Stimulated activated CD4-positive, alpha-beta T cell treated with anti-CD3 and anti-CD28 coated beads, Interleukin-15, amount 100 ng/mL, for 1 hour (primary cell): ENCODE results near the gene NKAIN2.

Experiments
- DNase-seq, 2 donors: peaks; one replicate each; pipeline ENCODE4 v3.0.0-alpha.2; 2020; ENCODE audit warnings: low read depth in 1 of 2, low spot score in 1 of 2

NKAIN2 gene

GRCh38 chr6:124022641-124023040, 219.0 kb downstream of the NKAIN2 start:
- DNase-seq = no peak

- no peak for DNase-seq
These were observed 223.0 kb downstream of the NKAIN2 start for GRCh38 chr6:124026694-124027093.

- no peak for DNase-seq
These were observed 223.7 kb downstream of the NKAIN2 start for GRCh38 chr6:124027392-124027791.

- no peak for DNase-seq
These were observed 224.5 kb downstream of the NKAIN2 start for GRCh38 chr6:124028117-124028516.

- DNase-seq = no peak
These were observed 225.9 kb downstream of the NKAIN2 start for GRCh38 chr6:124029567-124029966.

GRCh38 chr6:124033501-124033900, 229.8 kb downstream of the NKAIN2 start:
- DNase-seq = no peak

- DNase-seq = no peak
These were observed 232.7 kb downstream of the NKAIN2 start for GRCh38 chr6:124036384-124036783.

GRCh38 chr6:124040655-124041054, 237.0 kb downstream of the NKAIN2 start:
- no peak for DNase-seq

GRCh38 chr6:124052120-124052519, 248.5 kb downstream of the NKAIN2 start:
- DNase-seq = no peak

GRCh38 chr6:124053315-124053714, 249.7 kb downstream of the NKAIN2 start:
- DNase-seq = no peak

GRCh38 chr6:124054034-124054433, 250.4 kb downstream of the NKAIN2 start:
- no peak for DNase-seq

- DNase-seq = no peak
These were observed 251.7 kb downstream of the NKAIN2 start for GRCh38 chr6:124055395-124055794.

GRCh38 chr6:124055963-124056362, 252.3 kb downstream of the NKAIN2 start:
- no peak for DNase-seq

- no peak for DNase-seq
These were observed 253.0 kb downstream of the NKAIN2 start for GRCh38 chr6:124056407-124057334.

- DNase-seq = no peak
These were observed 253.8 kb downstream of the NKAIN2 start for GRCh38 chr6:124057461-124057860.

GRCh38 chr6:124064317-124065113, 260.9 kb downstream of the NKAIN2 start:
- no peak for DNase-seq

GRCh38 chr6:124066269-124066668, 262.6 kb downstream of the NKAIN2 start:
- no peak for DNase-seq

GRCh38 chr6:124066946-124067552, 263.4 kb downstream of the NKAIN2 start:
- DNase-seq = no peak

GRCh38 chr6:124069230-124069950, 265.7 kb downstream of the NKAIN2 start:
- DNase-seq = no peak

- no peak for DNase-seq
These were observed 269.4 kb downstream of the NKAIN2 start for GRCh38 chr6:124073021-124073420.
